Fibroblast of lung (primary cell): Measurements from ENCODE around the gene RTN4. TPM values are rescaled to one million over a fixed set of nuclear protein-coding genes. Genes with fewer than 3 reads are reported as not detected.

Experiments used
- DNase-seq, 2 donors: peaks; one replicate each; pipeline versions ENCODE4 v3.0.0 to v3.0.0-alpha.2; 2010; ENCODE audit warnings: low read depth in 2 of 2
- H2AFZ ChIP-seq: 2 replicates; pipeline ENCODE4 v1.5.1; 2012; ENCODE audit warnings: low read length, control low read depth, inconsistent platforms
- H3K27ac ChIP-seq: 2 replicates; pipeline ENCODE4 v1.5.1; 2011; ENCODE audit warnings: low read length, control low read depth; ENCODE audit not compliant: insufficient read depth
- H3K27me3 ChIP-seq: 2 replicates; pipeline ENCODE4 v1.5.1; 2011; ENCODE audit warnings: mild to moderate bottlenecking, low read length; ENCODE audit not compliant: control insufficient read depth, insufficient read depth
- H3K36me3 ChIP-seq: 2 replicates; pipeline ENCODE4 v1.5.1; 2011; ENCODE audit warnings: low read length; ENCODE audit not compliant: control insufficient read depth, insufficient read depth
- H3K4me1 ChIP-seq: 2 replicates; pipeline ENCODE4 v1.5.1; 2011; ENCODE audit warnings: low read length; ENCODE audit not compliant: control insufficient read depth, insufficient read depth; ENCODE audit errors: extremely low read depth
- H3K4me2 ChIP-seq: 2 replicates; pipeline ENCODE4 v1.5.1; 2011; ENCODE audit warnings: low read length, control low read depth; ENCODE audit not compliant: insufficient read depth; ENCODE audit errors: extremely low read depth
- H3K4me3 ChIP-seq, 4 experiments: fragments of 200-600 bp in 1 of 4; sonication (generic) in 1 of 4; replicated peaks in 1 of 4; 2 replicates each; pipeline ENCODE4 v1.5.1; 2011 to 2016; ENCODE audit warnings: low read length in 4 of 4, low read depth in 3 of 4, mild to moderate bottlenecking in 3 of 4, control low read depth in 2 of 4, inconsistent platforms in 1 of 4, mixed read lengths in 1 of 4; ENCODE audit not compliant: insufficient read depth in 1 of 4; ENCODE audit errors: control extremely low read depth in 1 of 4
- H3K79me2 ChIP-seq: 2 replicates; pipeline ENCODE4 v1.5.1; 2012; ENCODE audit warnings: mild to moderate bottlenecking, low read length, inconsistent platforms; ENCODE audit not compliant: control insufficient read depth, insufficient read depth
- H3K9ac ChIP-seq: 2 replicates; pipeline ENCODE4 v1.5.1; 2011; ENCODE audit warnings: mild to moderate bottlenecking, low read length, control low read depth; ENCODE audit not compliant: insufficient read depth
- H3K9me3 ChIP-seq: 2 replicates; pipeline ENCODE4 v1.5.1; 2012; ENCODE audit warnings: low read depth, low read length; ENCODE audit not compliant: control insufficient read depth, insufficient read depth
- H4K20me1 ChIP-seq: 2 replicates; pipeline ENCODE4 v1.5.1; 2011; ENCODE audit warnings: low read length; ENCODE audit not compliant: control insufficient read depth, insufficient read depth; ENCODE audit errors: extremely low read depth
- CTCF ChIP-seq, 2 donors: IDR thresholded peaks in 1 of 2; conservative IDR thresholded peaks in 1 of 2; 1 replicate in 1 of 2; 2 replicates in 1 of 2; pipeline ENCODE4 v1.5.1; 2011 to 2012; ENCODE audit warnings: low read length in 2 of 2, control low read depth in 1 of 2, inconsistent platforms in 1 of 2, low read depth in 1 of 2, mild to moderate bottlenecking in 1 of 2
- EZH2 ChIP-seq: IDR thresholded peaks from 2 replicates; pipeline ENCODE4 v1.5.1; 2012; ENCODE audit warnings: low read length, control low read depth, mild to moderate bottlenecking; ENCODE audit errors: missing control alignments
- polyA plus RNA-seq, 2 donors: library from polyadenylated mRNA; depleted of rRNA in 1 of 2; stranded (reverse) in 1 of 2; unstranded in 1 of 2; fragments of >200 nt; gene quantifications; 2 replicates each; pipeline ENCODE4 v1.2.1, GENCODE V29; 2011 to 2012; ENCODE audit warnings: missing spikeins in 1 of 2
- total RNA-seq: library from RNA; depleted of rRNA; stranded (reverse); fragments of >200 nt; gene quantifications from 2 replicates; pipeline ENCODE4 v1.2.1, GENCODE V29; 2014

Gene RTN4
- total and polyA plus RNA-seq, 2 donors (not counting 1 experiment from before 2014, with no cell fraction given) = 560 to 1,326 TPM

GRCh38 chr2:54962511-54962910 lies 87.7 kb downstream of the RTN4 start:
- H3K9ac ChIP-seq = no peak overlapping the region
- no peak overlapping the region for H3K27ac ChIP-seq
- H3K27me3 ChIP-seq = no peaks in the 10 kb centered on the region
- H3K4me2 ChIP-seq = no peak overlapping the region
- no peaks in the 10 kb centered on the region for H3K36me3 ChIP-seq
- H3K9me3 ChIP-seq = no peaks in the 10 kb centered on the region
- no peaks in the 10 kb centered on the region for H3K79me2 ChIP-seq
- no peak for DNase-seq
- H3K4me1 ChIP-seq = no peaks in the 10 kb centered on the region
- no peak overlapping the region for H2AFZ ChIP-seq
- H3K4me3 ChIP-seq = no peak overlapping the region
- no peaks in the 10 kb centered on the region for H4K20me1 ChIP-seq
- TF ChIP-seq EZH2 (no peak), CTCF (conservative IDR thresholded peaks at IDR 0.05 in 1 of 2, IDR thresholded peaks at IDR 0.05 in 1 of 2; ENCODE audit: low read depth in 1 of 2, low read length in 2 of 2) (no peak)

GRCh38 chr2:54960164-54960563 lies 90.1 kb downstream of the RTN4 start:
- H3K27ac ChIP-seq = no peak overlapping the region
- H4K20me1 ChIP-seq = no peaks in the 10 kb centered on the region
- no peaks in the 10 kb centered on the region for H3K36me3 ChIP-seq
- H3K9ac ChIP-seq = no peak overlapping the region
- no peak overlapping the region for H2AFZ ChIP-seq
- H3K4me1 ChIP-seq = no peaks in the 10 kb centered on the region
- H3K4me2 ChIP-seq = no peak overlapping the region
- DNase-seq = no peak
- H3K4me3 ChIP-seq = no peak overlapping the region
- no peaks in the 10 kb centered on the region for H3K9me3 ChIP-seq
- H3K79me2 ChIP-seq = no peaks in the 10 kb centered on the region
- no peak for TF ChIP-seq EZH2
- H3K27me3 ChIP-seq = no peaks in the 10 kb centered on the region

GRCh38 chr2:54958717-54959371 lies 91.4 kb downstream of the RTN4 start:
- Histone ChIP-seq H3K4me2 (no peak overlapping the region), H3K27ac (no peak overlapping the region), H4K20me1 (no peaks in the 10 kb centered on the region), H3K9me3 (no peaks in the 10 kb centered on the region), H3K4me3 (no peak overlapping the region), H3K27me3 (no peaks in the 10 kb centered on the region), H3K9ac (no peak overlapping the region), H3K36me3 (no peaks in the 10 kb centered on the region), H3K79me2 (no peaks in the 10 kb centered on the region), H3K4me1 (no peaks in the 10 kb centered on the region), H2AFZ (no peak overlapping the region)
- no peak for DNase-seq
- TF ChIP-seq EZH2 = no peak
- no peak for TF ChIP-seq CTCF (conservative IDR thresholded peaks at IDR 0.05 in 1 of 2, IDR thresholded peaks at IDR 0.05 in 1 of 2; ENCODE audit: low read depth in 1 of 2, low read length in 2 of 2)
